Measurements from ENCODE around the gene ATF4.

DNA sequence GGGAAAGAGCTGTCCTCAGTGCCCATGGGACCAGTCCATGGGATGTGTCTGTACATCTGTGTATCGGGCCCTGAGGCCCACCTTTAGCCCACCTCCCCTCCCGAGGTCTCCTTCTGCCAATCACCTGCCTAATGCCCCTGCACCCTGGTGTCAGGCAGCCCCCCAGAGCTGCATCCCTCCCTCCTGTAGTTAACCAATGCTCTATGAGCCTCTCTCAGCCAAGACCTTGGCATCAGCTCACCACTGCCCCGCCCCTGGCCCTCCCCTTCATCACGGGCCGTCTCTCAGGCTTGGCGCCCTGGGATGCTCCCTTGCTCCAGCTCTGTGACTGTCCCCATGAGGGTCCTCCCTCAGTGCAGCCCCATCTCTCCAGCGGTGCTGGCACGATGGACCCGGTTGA, 45.0 kb upstream of the ATF4 start:
- TF ChIP-seq CTCF (conservative IDR thresholded peaks at IDR 0.05; ENCODE audit: low read length) (no peak), EZH2phosphoT487 (IDR thresholded peaks at IDR 0.05; ENCODE audit: borderline replicate concordance) (no peak)

Measured in Loucy (cell line).